Frontal cortex (tissue), 4 donors: ENCODE results near the gene AOPEP. TPM values are rescaled to one million over a fixed set of nuclear protein-coding genes. Genes with fewer than 3 reads are reported as not detected.

Experiments
- DNase-seq, 2 donors: peaks; one replicate each; pipeline ENCODE4 v3.0.0; 2012; ENCODE audit warnings: low spot score in 2 of 2
- FAIRE-seq: peaks from 2 replicates; lab custom pipeline; 2012; peaks lifted over from hg19 to GRCh38; lab: Jason Lieb, UNC
- small RNA-seq: library from RNA; depleted of rRNA; stranded (forward); fragments of <200 nt; gene quantifications from one replicate; pipeline ENCODE3, GENCODE V24; 2014
- total RNA-seq: library from RNA; depleted of rRNA; stranded (reverse); fragments of >200 nt; gene quantifications from one replicate; pipeline ENCODE4 v1.2.3, GENCODE V29; 2014
- donor health status: control.
- donor health status: control.
- donor health status: control.

AOPEP gene
- total RNA-seq, 1 donor from 2014 or later, result 23.2 TPM

GRCh38 chr9:95128177-95128524, 401.7 kb downstream of the AOPEP start:
- FAIRE-seq, result no peak
- DNase-seq, result no peak

DNA sequence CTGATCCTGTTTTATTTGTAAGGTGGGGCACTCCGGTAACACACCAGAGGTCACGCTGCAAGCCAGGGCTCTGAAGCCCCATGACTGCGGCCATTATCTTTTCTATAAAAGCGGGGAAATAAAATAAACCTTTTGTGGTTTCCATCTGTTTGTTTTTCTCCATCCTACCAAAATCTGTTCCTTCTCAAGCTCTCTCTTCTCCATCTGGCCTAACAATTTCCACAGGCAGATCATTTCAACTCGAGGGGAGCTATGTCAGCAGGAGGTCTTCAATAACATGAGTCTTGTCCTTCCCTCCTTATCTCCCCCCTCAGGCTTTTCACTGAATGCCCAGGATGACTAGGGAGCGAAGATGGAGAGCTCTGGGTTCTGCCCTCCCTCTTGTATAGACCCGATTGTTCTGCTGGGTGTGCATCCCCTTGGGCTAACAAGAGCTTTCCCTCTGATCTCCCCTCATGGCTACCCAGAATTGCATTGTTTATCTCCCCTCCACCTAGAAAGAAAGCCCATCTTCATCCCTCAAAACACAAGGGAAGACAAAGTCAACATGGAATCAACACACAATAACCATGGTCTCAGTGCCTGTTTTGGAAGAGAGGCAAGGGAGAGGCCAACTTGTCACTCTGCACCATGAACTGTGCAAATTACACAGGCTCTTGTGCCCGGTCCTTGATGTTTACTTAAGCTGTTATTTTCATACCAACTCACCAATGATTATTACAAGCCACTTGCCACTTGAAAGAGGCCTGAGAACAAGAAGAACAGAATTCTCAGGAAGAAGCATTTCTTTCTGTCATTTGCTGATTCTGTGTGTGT, 403.2 kb downstream of the AOPEP start:
- no peak for FAIRE-seq

DNA sequence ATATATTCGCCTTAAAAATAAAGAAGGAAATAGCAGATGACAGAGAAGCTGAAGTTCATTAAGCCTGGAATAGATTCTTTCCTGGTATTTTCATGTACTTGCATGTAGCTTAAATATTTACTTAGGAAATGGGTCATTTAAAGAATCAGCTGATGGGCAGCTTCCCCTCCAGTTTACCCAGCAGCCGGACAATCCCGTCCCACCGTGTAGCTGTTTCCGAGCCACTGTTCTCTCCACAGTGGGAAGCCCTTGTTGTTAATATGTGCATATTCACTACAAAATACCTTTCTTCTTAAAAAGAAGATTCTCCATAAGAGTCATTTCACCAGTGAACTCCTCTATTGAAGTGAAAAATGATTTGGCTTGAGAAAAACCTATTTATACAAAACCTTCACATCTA, 404.0 kb downstream of the AOPEP start:
- FAIRE-seq (no peak), DNase-seq (no peak)

More for the DNA sequence above, 403.2 kb downstream of the AOPEP start:
- DNase-seq, result no peak

DNA sequence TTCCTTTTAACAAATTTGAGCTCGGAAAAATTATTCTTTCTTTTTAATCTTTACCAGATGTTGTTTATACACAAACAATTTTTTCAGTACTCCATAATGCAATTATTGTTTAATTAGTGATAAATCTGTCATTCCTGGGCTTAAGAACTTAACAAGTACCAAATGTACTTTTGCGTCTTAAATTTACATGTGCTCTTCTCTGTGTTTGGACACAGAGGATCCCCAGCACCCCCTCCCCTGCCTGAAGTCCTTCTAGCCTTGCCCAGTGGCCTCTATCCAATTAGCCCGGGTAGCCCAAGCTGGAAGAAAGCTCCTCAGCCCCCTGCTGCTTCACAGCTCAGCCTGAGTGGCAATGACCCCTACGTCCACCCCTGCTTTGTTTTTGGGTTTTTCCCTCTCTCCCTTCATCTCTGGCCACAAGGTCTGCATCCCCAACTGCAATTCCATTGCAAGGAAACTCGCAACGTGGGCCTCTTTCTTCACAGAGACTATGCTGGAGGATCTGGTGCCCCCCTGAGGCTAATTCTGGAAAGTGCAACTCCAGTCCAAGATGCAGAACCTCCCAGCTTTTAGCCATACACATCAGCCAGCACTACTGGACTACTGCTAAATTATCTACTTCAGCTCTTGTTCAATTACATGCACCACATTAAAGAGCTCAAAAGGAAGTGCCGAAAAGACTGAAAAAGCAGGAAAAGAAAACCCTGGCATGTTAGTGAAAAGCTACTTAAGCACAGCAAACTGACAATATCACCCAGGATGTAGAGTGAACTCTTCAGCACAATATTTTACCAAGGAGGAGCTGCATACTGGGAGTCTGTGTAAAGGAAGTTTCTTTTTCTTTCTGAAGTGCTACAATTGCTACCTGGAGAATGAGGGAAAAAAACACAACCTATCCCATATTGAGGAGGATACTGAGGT, 404.8 kb downstream of the AOPEP start:
- no peak for FAIRE-seq
- peak; percentile 69 to 75 for DNase-seq

DNA sequence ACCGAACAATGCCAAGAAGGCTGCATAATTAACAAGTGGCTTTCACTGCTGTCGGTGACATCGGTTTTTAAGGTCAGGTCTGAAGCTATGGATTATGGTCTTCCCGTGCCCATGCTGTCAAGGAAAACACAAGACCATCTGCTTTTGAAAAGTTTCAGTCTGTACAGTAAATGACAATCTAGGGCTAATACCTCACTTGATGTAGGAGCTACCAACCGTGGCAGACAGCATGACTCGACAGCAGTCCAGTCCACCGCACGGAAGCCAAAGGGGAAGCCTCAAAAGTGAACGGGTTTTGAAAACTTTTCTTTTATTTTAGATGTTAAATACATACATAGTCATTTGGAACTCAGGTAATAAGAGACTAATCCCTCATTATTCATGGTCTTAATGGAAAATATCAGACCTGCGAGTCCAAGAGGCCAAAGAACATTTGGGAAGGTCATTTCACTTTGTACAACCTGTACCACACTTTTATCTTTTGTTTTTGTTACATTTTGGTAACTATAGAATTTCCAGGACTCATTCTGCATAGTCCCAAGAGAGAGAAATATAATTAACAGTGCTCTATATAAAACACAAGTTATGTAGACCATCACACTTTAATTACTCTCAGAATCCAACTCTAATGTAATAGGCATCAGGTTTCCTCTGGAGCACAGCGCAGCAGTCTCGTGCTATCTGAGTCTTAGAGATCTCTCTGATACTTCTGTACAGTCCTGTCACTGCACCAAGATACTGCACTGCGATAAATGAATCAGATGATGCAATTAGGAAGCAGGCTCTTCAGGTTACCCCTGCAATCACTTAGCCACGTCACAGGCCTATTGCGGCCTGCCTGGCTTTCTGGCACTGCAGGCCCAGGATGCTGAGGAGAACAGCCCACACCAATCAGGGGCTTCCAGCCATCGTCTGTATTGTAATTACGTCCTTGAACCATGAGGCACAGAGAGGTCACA, 406.1 kb downstream of the AOPEP start:
- DNase-seq (no peak), FAIRE-seq (no peak)

DNA sequence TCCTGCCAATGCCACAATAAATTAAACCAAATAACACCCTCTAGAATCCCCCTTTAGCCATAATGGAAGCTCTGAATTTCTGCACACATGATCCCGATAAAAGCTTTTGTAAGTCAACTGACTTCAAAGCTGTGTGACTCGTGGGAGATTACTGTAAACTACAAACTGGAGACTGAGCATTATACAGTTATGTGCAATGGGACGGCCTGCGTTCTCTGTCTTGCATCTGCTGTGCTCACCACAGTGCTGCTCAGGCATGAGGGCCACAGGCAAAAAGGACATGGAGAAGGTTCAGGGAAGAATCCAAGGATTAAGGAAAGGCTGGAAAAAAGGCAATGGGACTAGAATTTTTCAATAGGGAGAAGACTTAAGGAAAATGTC, 406.8 kb downstream of the AOPEP start:
- DNase-seq, result no peak
- FAIRE-seq, result no peak

DNA sequence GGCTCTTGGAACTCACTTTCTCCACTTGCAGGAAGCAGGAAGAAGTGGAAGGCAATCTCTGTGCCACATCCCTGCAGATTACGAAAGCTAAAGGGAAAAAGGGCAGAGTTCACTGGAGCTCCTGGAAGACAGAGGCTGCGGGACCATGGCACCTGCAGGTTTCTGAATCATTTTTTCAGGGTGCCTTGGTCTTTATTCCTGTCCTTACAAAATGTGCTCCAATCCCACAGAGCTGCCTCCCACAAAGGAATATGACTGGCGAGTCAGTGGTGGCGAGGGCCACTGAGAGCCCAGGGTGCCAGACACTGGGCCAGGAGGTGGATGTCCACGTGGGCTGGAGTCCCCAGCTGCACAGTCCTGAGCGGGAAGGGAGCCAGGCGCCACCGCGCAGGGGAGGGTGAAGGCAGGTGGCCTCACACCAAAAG, 408.0 kb downstream of the AOPEP start:
- no peak for DNase-seq
- no peak for FAIRE-seq

DNA sequence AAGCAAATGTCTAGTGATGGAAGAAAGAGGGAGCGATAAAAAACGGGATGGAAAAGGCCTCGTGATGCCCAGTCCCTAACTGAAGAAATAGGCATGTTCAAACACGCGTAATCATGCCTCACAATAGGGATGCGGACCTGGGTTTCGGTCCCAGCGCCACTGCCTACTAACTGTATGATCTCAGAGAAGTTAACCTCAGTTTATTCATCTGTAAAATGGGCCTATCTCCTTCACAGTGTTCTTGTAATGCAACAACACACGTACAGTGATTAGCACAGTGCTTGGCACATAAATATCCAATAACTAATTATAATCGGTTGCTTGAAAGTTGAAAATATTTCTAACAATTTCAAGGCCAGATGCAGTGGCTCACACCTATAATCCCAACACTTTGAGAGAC, 409.3 kb downstream of the AOPEP start:
- FAIRE-seq (no peak), DNase-seq (no peak)

Small RNA genes within 50 kb of the gene (small RNA-seq; reads per million reads assigned to genes)
- gene MIR2278 (not detected), gene MIR23B (102 reads per million, percentile 98 among the genes with 10 or more reads in this experiment), gene MIR27B (1,366 reads per million, percentile 99 among the genes with 10 or more reads in this experiment), gene MIR3074 (not detected), gene MIR6081 (not detected)

Other genes with a start within 250 kb of the AOPEP start
- not detected for gene PCAT7, start 171.6 kb upstream of the AOPEP start, total RNA-seq
- not detected for gene FBP2, start 132.9 kb upstream of the AOPEP start, total RNA-seq
- gene FBP1, start 87.2 kb upstream of the AOPEP start, total RNA-seq, result not detected